Measurements from ENCODE around the gene PDXK. TPM values are rescaled to one million over a fixed set of nuclear protein-coding genes. Genes with fewer than 3 reads are reported as not detected.

The PDXK gene
- polyA plus RNA-seq, 3 donors, result 128 to 214 (median 210) TPM

- no peak overlapping the region for H3K4me3 Mint-ChIP-seq
- no peak overlapping the region for H3K27ac Mint-ChIP-seq
- H2AFZ ChIP-seq (ENCODE audit: insufficient read depth, low read depth, low read length, poor library complexity, severe bottlenecking), result no peak overlapping the region
- 93% methylated on average over 4 of the region's 5 CpGs for WGBS (ENCODE audit: insufficient coverage)
- H3K9me3 ChIP-seq (replicated peaks in 1 of 2; ENCODE audit: control insufficient read depth in 1 of 2, insufficient read depth in 1 of 2, low read length in 2 of 2), result no peaks in the 10 kb centered on the region
- H3K27ac ChIP-seq (ENCODE audit: low read depth in 1 of 2, low read length in 2 of 2), result no peak overlapping the region
- no peak overlapping the region for H3K4me3 ChIP-seq (replicated peaks in 1 of 3; ENCODE audit: low read depth in 2 of 3, low read length in 3 of 3)
- no peak overlapping the region for H3K4me2 ChIP-seq (replicated peaks; ENCODE audit: extremely low read depth, low read length, poor library complexity, severe bottlenecking)
- H3K79me2 ChIP-seq (ENCODE audit: insufficient read depth, low read length), result no peaks in the 10 kb centered on the region
- peak in 1 of 3 donors; percentile 58 for DNase-seq
- H3K27me3 ChIP-seq (ENCODE audit: control insufficient read depth in 2 of 2, insufficient read depth in 2 of 2, low read length in 2 of 2), result no peaks in the 10 kb centered on the region
- H3K4me1 ChIP-seq (ENCODE audit: control insufficient read depth in 1 of 2, insufficient read depth in 2 of 2, low read length in 2 of 2), result peaks cover 26 to 40% of the 10 kb centered on the region in 2 donors
- H4K20me1 ChIP-seq (ENCODE audit: insufficient read depth, low read length), result no peaks in the 10 kb centered on the region
- peaks cover 0 to 4% of the 10 kb centered on the region in 2 donors for H3K36me3 Mint-ChIP-seq
- H3K36me3 ChIP-seq (replicated peaks in 1 of 2; ENCODE audit: control insufficient read depth in 1 of 2, insufficient read depth in 2 of 2, low read length in 2 of 2), result no peaks in the 10 kb centered on the region
- H3K9me3 Mint-ChIP-seq, result no peaks in the 10 kb centered on the region
- intact Hi-C loops (cut with micrococcal nuclease), result loop anchor here in 1 of 2 donors (10.0 kb wide), 1 partner anchor 552 kb away; the partner anchor contains the start of gene CFAP410
- peaks cover 0 to 5% (median 2%) of the 10 kb centered on the region in 3 donors for H3K27me3 Mint-ChIP-seq (ENCODE audit: low read depth in 3 of 3)
- TF ChIP-seq CTCF (IDR thresholded peaks at IDR 0.05), result no peak
- H3K9ac ChIP-seq (ENCODE audit: insufficient read depth, low read length, poor library complexity, severe bottlenecking), result no peak overlapping the region
- H3K4me1 Mint-ChIP-seq, result peaks cover 32% of the 10 kb centered on the region
Measured at GRCh38 chr21:43782431-43783097, 63.6 kb downstream of the PDXK start.

GRCh38 chr21:43783098-43783700 is 64.3 kb downstream of the PDXK start:
- intact Hi-C loops (cut with micrococcal nuclease), result loop anchor here in 1 of 2 donors (10.0 kb wide), 1 partner anchor 552 kb away; the partner anchor contains the start of gene CFAP410
- H3K4me1 Mint-ChIP-seq, result peaks cover 28% of the 10 kb centered on the region

More at GRCh38 chr21:43783098-43783700, 64.3 kb downstream of the PDXK start:
- Histone ChIP-seq H3K4me3 (replicated peaks in 1 of 3; ENCODE audit: low read depth in 2 of 3, low read length in 3 of 3) (no peak overlapping the region), H4K20me1 (ENCODE audit: insufficient read depth, low read length) (no peaks in the 10 kb centered on the region), H3K4me2 (replicated peaks; ENCODE audit: extremely low read depth, low read length, poor library complexity, severe bottlenecking) (no peak overlapping the region), H2AFZ (ENCODE audit: insufficient read depth, low read depth, low read length, poor library complexity, severe bottlenecking) (no peak overlapping the region), H3K36me3 (replicated peaks in 1 of 2; ENCODE audit: control insufficient read depth in 1 of 2, insufficient read depth in 2 of 2, low read length in 2 of 2) (no peaks in the 10 kb centered on the region), H3K4me1 (ENCODE audit: control insufficient read depth in 1 of 2, insufficient read depth in 2 of 2, low read length in 2 of 2) (peaks cover 22 to 34% of the 10 kb centered on the region in 2 donors), H3K9me3 (replicated peaks in 1 of 2; ENCODE audit: control insufficient read depth in 1 of 2, insufficient read depth in 1 of 2, low read length in 2 of 2) (no peaks in the 10 kb centered on the region), H3K27ac (ENCODE audit: low read depth in 1 of 2, low read length in 2 of 2) (no peak overlapping the region), H3K79me2 (ENCODE audit: insufficient read depth, low read length) (no peaks in the 10 kb centered on the region), H3K9ac (ENCODE audit: insufficient read depth, low read length, poor library complexity, severe bottlenecking) (no peak overlapping the region), H3K27me3 (ENCODE audit: control insufficient read depth in 2 of 2, insufficient read depth in 2 of 2, low read length in 2 of 2) (no peaks in the 10 kb centered on the region)
- peaks cover 0 to 5% (median 2%) of the 10 kb centered on the region in 3 donors for H3K27me3 Mint-ChIP-seq (ENCODE audit: low read depth in 3 of 3)
- no peak for TF ChIP-seq CTCF (IDR thresholded peaks at IDR 0.05)
- peaks cover 0 to 3% (median 0%) of the 10 kb centered on the region in 7 donors for H3K9me3 Mint-ChIP-seq
- peak overlapping the region in 1 of 7 donors; percentile 60 for H3K27ac Mint-ChIP-seq
- no peak for DNase-seq
- H3K4me3 Mint-ChIP-seq, result no peak overlapping the region
- peaks cover 0 to 4% of the 10 kb centered on the region in 2 donors for H3K36me3 Mint-ChIP-seq
- 62% methylated on average over 15 of the region's 17 CpGs for WGBS (ENCODE audit: insufficient coverage)

Data from CD14-positive monocyte (primary cell).